Right lobe of liver (tissue), 6 donors: ENCODE measurements around the gene NUPR1. TPM values are rescaled to one million over a fixed set of nuclear protein-coding genes. Genes with fewer than 3 reads are reported as not detected.
"Not testable (repeated sequence)": the region's sequence is repeated elsewhere in the genome, so short reads cannot be mapped to it uniquely, and the experiment has no call there.

Experiments
- ATAC-seq, 4 donors: fragments of 200-7000 bp; cut with Tn5 transposase; one replicate each; pipeline ENCODE4 v1.9.1; 2020; ENCODE audit warnings: mild to moderate bottlenecking in 4 of 4, moderate library complexity in 4 of 4
- DNase-seq, 3 donors: peaks; one replicate each; pipeline ENCODE4 v3.0.0-alpha.2; 2020
- H3K27ac ChIP-seq, 3 donors: fragments of 200-600 bp; one replicate each; pipeline ENCODE4 v1.8.0; 2022
- H3K27me3 ChIP-seq, 2 donors: fragments of 200-600 bp; one replicate each; pipeline ENCODE4 v1.8.0; 2022
- H3K36me3 ChIP-seq, 4 donors: fragments of 200-600 bp; sonication (generic) in 1 of 4; one replicate each; pipeline versions ENCODE4 v1.5.1 to v1.8.0; 2017 to 2022; ENCODE audit warnings: control low read depth in 1 of 4
- H3K4me1 ChIP-seq, 4 donors: fragments of 200-600 bp; sonication (generic) in 1 of 4; one replicate each; pipeline versions ENCODE4 v1.5.1 to v1.8.0; 2017 to 2022; ENCODE audit warnings: control low read depth in 1 of 4
- H3K4me3 ChIP-seq, 3 donors: fragments of 200-600 bp; one replicate each; pipeline ENCODE4 v1.8.0; 2022
- H3K9me3 ChIP-seq, 4 donors: fragments of 200-600 bp; sonication (generic) in 1 of 4; one replicate each; pipeline versions ENCODE4 v1.5.1 to v1.8.0; 2017 to 2022; ENCODE audit warnings: control low read depth in 1 of 4
- POLR2A ChIP-seq: fragments of 450-650 bp; IDR thresholded peaks from one replicate; pipeline ENCODE4 v1.6.1; 2017; ENCODE audit warnings: antibody characterized with exemption, mild to moderate bottlenecking
- WGBS: methylation state at CpG from one replicate; pipeline ENCODE4 v1.1.6; 2018; ENCODE audit warnings: low coverage, low lambda C conversion rate; ENCODE audit not compliant: insufficient coverage; ENCODE audit errors: missing lambda C conversion rate; 5-methylcytosine and 5-hydroxymethylcytosine counted together
- intact Hi-C, 2 donors: fragments of 100-400 bp; cut with DNase I; formaldehyde crosslinking; loops; one replicate each; pipeline versions ENCODE4 v1.11.2 to v1.14.1; 2022
- total RNA-seq, 6 experiments: library from RNA; depleted of rRNA in 2 of 6; stranded (reverse); fragments of >200 nt in 2 of 6; fragmentation: NEBNext Ultra II Directional in 3 of 6; extraction: Animal tissue kit (Norgen Biotek cat#: 25700) in 3 of 6; gene quantifications; one replicate each; pipeline versions ENCODE4 v1.1.0 to v1.2.4, GENCODE V29; 2016 to 2023
- TF ChIP-seq, protein P1 (sequence below), 4 donors: fragments of 200-600 bp in 3 of 4; fragments of 450-650 bp in 1 of 4; IDR thresholded peaks; one replicate each; pipeline versions ENCODE4 v1.5.1 to v1.8.0; 2016 to 2022; ENCODE audit warnings: antibody characterized with exemption in 4 of 4, mild to moderate bottlenecking in 2 of 4
- donor health status: DM: no; HTN: yes; CAD: no.
- donor health status: DM: no; HTN: no; CAD: no.
- donor health status: DM: no; HTN: no; CAD: no.
- donor health status: DM: no; HTN: yes; CAD: no.
- donor health status: DM: no; HTN: yes; CAD: no.

NUPR1 gene
- total RNA-seq, 6 experiments from 2014 or later = 33.4 to 188 (median 80.7) TPM

DNA sequence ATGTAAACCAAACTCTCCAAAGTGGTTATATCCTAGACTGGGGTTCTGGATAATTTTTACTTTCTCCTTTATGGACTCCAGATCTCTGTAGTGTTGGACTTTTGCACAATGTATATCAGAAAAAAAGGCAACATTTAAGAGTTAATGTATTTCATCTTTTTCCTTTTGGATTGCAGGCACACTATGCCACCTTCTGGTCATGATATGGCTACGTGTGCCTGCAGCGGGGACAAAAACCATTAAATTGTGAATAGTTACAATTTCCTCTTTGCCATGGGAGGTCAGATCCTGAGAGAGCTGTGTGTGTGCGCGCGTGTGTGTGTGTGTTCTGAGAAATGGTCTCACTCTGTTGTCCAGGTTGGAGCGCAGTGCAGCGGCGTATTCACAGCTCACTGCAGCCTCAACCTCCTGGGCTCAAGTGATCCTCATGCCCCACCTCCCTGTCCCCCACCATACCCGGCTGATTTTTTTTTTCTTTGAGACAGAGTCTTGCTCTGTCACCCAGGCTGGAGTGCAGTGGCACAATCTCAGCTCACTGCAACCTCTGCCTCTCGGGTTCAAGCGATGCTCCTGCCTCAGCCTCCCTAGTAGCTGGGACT, 10.6 kb upstream of the NUPR1 start:
- intact Hi-C loops = no loop called here
- TF ChIP-seq, protein P1, sequence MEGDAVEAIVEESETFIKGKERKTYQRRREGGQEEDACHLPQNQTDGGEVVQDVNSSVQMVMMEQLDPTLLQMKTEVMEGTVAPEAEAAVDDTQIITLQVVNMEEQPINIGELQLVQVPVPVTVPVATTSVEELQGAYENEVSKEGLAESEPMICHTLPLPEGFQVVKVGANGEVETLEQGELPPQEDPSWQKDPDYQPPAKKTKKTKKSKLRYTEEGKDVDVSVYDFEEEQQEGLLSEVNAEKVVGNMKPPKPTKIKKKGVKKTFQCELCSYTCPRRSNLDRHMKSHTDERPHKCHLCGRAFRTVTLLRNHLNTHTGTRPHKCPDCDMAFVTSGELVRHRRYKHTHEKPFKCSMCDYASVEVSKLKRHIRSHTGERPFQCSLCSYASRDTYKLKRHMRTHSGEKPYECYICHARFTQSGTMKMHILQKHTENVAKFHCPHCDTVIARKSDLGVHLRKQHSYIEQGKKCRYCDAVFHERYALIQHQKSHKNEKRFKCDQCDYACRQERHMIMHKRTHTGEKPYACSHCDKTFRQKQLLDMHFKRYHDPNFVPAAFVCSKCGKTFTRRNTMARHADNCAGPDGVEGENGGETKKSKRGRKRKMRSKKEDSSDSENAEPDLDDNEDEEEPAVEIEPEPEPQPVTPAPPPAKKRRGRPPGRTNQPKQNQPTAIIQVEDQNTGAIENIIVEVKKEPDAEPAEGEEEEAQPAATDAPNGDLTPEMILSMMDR (IDR thresholded peaks at IDR 0.05) = peak; percentile 64 to 75 (median 72)
- TF ChIP-seq POLR2A = no peak
- 36% methylated on average over 8 of the region's 11 CpGs for WGBS

DNA sequence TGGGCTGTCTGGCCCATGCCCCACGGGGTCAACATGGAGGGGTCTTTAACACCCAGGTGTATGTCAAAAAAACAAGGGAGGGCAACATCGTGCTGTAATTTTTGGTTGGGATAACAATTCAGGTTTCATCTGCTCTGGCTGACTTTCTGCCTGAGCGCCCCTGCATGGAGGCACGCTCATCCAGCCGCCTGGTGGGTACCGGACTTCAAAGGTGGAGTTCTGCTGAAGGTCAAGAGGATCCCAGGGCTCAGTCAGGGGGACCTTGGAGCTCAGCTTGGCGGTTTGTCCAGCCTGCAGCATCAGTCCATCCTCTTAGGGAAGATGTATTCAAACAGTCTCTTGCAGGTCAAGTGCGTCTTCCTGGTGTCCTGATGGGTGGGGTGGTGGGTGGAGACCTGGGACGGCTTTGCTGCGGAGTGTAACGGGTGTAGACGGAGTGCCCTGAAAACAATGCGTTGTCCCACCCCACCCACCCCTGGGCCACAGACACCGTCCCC, 9.6 kb upstream of the NUPR1 start:
- Histone ChIP-seq H3K27ac (no peak overlapping the region), H3K9me3 (no peaks in the 10 kb centered on the region), H3K4me1 (peaks cover 0 to 5% (median 2%) of the 10 kb centered on the region in 4 donors), H3K36me3 (no peaks in the 10 kb centered on the region), H3K27me3 (no peaks in the 10 kb centered on the region), H3K4me3 (no peak overlapping the region)
- ATAC-seq (no peak), DNase-seq (no peak)
- TF ChIP-seq, protein P1 (IDR thresholded peaks at IDR 0.05) = no peak
- TF ChIP-seq POLR2A = no peak
- intact Hi-C loops = no loop called here
- WGBS = 50% methylated on average over 2 of the region's 14 CpGs

More for the DNA sequence above, 10.6 kb upstream of the NUPR1 start:
- no peak overlapping the region for H3K4me3 ChIP-seq
- H3K9me3 ChIP-seq = no peaks in the 10 kb centered on the region
- H3K4me1 ChIP-seq = peaks cover 0 to 6% (median 2%) of the 10 kb centered on the region in 4 donors
- no peak for DNase-seq
- no peaks in the 10 kb centered on the region for H3K27me3 ChIP-seq
- H3K27ac ChIP-seq = no peak overlapping the region
- H3K36me3 ChIP-seq = no peaks in the 10 kb centered on the region
- peak; percentile 30 to 54 (median 48) for ATAC-seq

DNA sequence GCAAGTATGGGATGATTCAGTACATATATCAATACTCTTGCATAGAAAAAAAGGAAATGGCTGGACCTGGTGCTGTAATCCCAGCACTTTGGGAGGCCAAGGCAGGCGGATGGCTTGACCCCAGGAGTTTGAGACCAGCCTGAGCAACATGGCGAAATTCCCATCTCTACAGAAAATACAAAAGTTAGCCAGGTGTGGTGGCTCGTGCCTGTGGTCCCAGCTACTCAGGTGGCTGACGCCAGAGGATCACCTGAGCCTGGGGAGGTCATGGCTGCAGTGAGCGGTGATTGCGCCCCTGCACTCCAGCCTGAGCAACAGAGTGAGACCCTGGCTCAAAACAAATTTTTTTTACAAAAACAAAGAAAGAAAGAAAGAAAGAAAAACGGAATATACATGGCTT, 7.9 kb upstream of the NUPR1 start:
- Histone ChIP-seq H3K4me1 (peaks cover 0 to 17% (median 5%) of the 10 kb centered on the region in 4 donors), H3K36me3 (no peaks in the 10 kb centered on the region), H3K27ac (no peak overlapping the region), H3K9me3 (no peaks in the 10 kb centered on the region), H3K4me3 (no peak overlapping the region), H3K27me3 (no peaks in the 10 kb centered on the region)
- WGBS = 91% methylated on average over 7 of the region's 7 CpGs
- TF ChIP-seq, protein P1 (IDR thresholded peaks at IDR 0.05) = no peak
- no peak for TF ChIP-seq POLR2A
- intact Hi-C loops = no loop called here
- DNase-seq (no peak), ATAC-seq (no peak)

DNA sequence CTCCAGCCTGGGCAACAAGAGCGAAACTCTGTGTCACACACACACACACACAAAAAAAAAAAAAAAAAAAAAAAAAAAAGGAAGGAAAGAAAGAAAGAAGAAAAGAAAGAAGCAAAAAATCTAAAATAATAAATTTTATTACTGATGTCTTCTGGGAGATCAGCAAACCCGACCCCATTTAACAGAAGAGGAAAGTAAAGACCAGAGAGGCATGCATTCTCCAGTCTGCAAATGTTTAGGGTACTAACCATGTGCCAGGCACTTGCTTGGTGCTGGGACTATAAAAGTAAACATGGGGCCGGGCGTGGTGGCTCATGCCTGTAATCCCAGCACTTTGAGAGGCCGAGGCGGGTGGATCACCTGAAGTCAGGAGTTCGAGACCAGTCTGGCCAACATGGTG, 7.2 kb upstream of the NUPR1 start:
- intact Hi-C loops = not testable (repeated sequence)

DNA sequence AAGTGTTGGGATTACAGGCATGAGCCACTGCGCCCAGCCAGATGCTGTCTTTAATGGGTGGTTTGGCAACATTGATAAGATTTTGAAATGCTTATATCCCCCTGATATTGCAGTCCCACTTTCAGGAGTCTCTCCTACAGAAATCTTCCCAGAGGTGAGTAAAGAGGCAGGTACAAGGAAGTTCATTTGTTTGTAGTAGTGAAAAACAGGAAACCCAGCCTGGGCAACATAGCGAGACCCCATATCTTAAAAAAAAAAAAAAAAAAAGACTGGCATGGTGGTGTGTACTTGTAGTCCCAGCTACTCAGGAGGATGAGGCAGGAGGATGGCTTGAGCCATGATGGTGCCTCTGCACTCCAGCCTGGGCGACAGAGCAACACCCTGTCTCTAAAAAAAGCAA, 6.2 kb upstream of the NUPR1 start:
- 68% methylated on average over 2 of the region's 3 CpGs for WGBS
- ATAC-seq (no peak), DNase-seq (no peak)
- TF ChIP-seq POLR2A = no peak
- TF ChIP-seq, protein P1 (IDR thresholded peaks at IDR 0.05) = no peak
- Histone ChIP-seq H3K27ac (no peak overlapping the region), H3K9me3 (no peaks in the 10 kb centered on the region), H3K4me3 (no peak overlapping the region), H3K27me3 (no peaks in the 10 kb centered on the region), H3K36me3 (no peaks in the 10 kb centered on the region), H3K4me1 (peaks cover 0 to 29% (median 7%) of the 10 kb centered on the region in 4 donors)
- intact Hi-C loops = no loop called here

More for the DNA sequence above, 7.2 kb upstream of the NUPR1 start:
- not testable (repeated sequence) for DNase-seq, H3K36me3 ChIP-seq, H3K27me3 ChIP-seq, H3K27ac ChIP-seq, H3K9me3 ChIP-seq, H3K4me3 ChIP-seq, ATAC-seq
- peaks cover 0 to 23% (median 7%) of the 10 kb centered on the region in 4 donors for H3K4me1 ChIP-seq
- 74% methylated on average over 3 of the region's 7 CpGs for WGBS
